ENCODE results near the gene RHBDF1. TPM values are rescaled to one million over a fixed set of nuclear protein-coding genes. Genes with fewer than 3 reads are reported as not detected.

RHBDF1 gene
- total and polyA plus RNA-seq, 5 donors, result 20.4 to 29.6 (median 24.7) TPM

DNA sequence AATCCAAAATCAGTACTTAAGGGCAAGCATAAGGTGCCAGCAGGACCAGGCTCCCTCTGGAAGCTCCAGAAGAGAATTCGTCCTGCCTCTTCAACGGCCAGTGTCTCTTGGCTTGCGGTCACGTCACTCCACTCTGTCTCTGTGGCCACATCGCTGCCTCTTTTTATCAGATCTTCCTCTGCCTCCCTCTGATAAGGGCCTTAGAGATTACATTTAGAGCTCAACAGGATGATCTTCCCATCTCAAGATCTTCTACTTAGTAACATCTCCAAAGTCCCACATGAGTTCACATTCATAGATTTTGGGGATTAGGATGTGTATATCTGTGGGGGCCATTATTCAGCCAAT lies 22.5 kb upstream of the RHBDF1 start:
- intact Hi-C loops (cut with DNase I), result no loop called here
- DNase-seq, result no peak
- 88% methylated on average over 5 of the region's 5 CpGs for WGBS

DNA sequence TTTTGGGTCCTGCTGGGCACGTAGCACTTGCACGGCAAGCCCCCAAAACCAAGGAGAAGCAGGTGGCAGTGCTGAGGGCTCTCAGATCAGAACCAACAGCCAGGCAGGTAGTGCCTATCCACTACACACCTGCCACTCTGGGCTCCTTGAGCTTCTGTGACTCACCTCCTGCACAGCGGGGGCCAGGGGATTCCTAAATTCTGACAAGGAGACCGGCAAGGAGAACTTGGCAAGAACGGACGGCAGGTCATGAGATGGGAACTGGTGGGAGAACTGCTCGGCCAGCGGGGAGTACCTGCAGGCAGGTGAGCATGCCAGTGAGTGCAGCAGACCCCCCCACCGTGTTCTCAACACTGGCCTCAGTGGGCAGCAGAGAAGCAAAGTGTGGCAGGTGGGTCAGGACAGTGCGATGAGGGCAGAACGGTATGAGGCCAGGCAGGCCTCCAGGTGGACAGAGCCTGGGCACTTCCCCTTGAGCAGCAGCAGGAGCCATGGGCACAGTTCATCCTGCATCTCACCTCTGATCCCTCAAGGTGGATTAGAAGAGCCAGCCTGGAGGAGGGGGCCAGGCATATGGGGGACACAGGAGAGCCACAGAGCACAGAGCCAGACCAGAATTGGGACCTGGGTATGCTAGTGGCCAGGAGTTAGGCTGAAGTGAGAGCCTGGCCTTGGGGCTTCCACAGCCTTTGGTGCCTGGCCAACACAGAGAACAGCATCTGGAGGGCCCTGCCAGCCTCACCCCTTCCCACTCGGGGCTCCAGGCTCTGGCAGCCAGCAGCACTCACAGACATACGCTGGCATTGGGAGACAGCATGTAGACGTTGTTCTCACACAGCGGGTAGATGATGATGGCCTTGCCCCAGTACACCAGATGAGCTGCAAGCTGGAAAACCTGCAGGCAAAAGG lies 20.3 kb upstream of the RHBDF1 start:
- intact Hi-C loops (cut with DNase I), result no loop called here
- peak in 1 of 3 donors; percentile 44 for DNase-seq
- ATAC-seq, result no peak
- no peak overlapping the region for H3K4me3 ChIP-seq (ENCODE audit: low read length)
- H3K27me3 ChIP-seq (ENCODE audit: control insufficient read depth, insufficient read depth), result no peaks in the 10 kb centered on the region
- H3K27ac ChIP-seq (ENCODE audit: low read length), result no peak overlapping the region
- no peaks in the 10 kb centered on the region for H3K4me1 ChIP-seq (ENCODE audit: control insufficient read depth, insufficient read depth, low read length)
- H3K9me3 ChIP-seq (ENCODE audit: control insufficient read depth, low read length), result no peaks in the 10 kb centered on the region
- WGBS, result 81% methylated on average over 15 of the region's 15 CpGs

More for the DNA sequence above, 22.5 kb upstream of the RHBDF1 start:
- H3K4me3 ChIP-seq (ENCODE audit: low read length), result no peak overlapping the region
- H3K4me1 ChIP-seq (ENCODE audit: control insufficient read depth, insufficient read depth, low read length), result no peaks in the 10 kb centered on the region
- no peaks in the 10 kb centered on the region for H3K9me3 ChIP-seq (ENCODE audit: control insufficient read depth, low read length)
- no peak for ATAC-seq
- no peaks in the 10 kb centered on the region for H3K27me3 ChIP-seq (ENCODE audit: control insufficient read depth, insufficient read depth)
- no peak overlapping the region for H3K27ac ChIP-seq (ENCODE audit: low read length)

DNA sequence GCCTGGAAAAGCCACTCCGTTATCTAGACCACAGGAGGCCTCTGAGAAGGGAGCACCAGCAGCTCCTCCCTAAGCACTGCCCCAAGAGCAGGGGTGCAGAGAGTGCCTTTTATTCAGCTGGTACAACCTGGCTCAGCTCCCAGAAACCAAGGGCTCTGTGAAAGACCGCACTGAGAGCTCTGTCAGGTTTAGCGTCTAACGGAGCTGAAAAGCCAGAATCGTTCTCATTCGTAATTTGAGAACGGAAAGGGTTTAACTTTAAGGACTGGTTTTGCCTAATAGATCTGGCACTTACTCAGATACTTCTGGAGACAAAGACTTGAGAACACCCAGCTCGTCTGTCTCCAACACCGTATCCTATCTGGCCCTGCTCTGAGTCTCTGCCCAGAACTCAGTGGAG lies 19.1 kb upstream of the RHBDF1 start:
- intact Hi-C loops (cut with DNase I), result no loop called here
- no peak overlapping the region for H3K4me3 ChIP-seq (ENCODE audit: low read length)
- 47% methylated on average over 9 of the region's 9 CpGs for WGBS
- peak in 2 of 3 donors; percentile 53 to 63 for DNase-seq
- peak overlapping the region; percentile 3 for H3K27ac ChIP-seq (ENCODE audit: low read length)
- H3K27me3 ChIP-seq (ENCODE audit: control insufficient read depth, insufficient read depth), result no peaks in the 10 kb centered on the region
- peak; percentile 34 to 63 for ATAC-seq
- no peaks in the 10 kb centered on the region for H3K9me3 ChIP-seq (ENCODE audit: control insufficient read depth, low read length)
- H3K4me1 ChIP-seq (ENCODE audit: control insufficient read depth, insufficient read depth, low read length), result no peaks in the 10 kb centered on the region

DNA sequence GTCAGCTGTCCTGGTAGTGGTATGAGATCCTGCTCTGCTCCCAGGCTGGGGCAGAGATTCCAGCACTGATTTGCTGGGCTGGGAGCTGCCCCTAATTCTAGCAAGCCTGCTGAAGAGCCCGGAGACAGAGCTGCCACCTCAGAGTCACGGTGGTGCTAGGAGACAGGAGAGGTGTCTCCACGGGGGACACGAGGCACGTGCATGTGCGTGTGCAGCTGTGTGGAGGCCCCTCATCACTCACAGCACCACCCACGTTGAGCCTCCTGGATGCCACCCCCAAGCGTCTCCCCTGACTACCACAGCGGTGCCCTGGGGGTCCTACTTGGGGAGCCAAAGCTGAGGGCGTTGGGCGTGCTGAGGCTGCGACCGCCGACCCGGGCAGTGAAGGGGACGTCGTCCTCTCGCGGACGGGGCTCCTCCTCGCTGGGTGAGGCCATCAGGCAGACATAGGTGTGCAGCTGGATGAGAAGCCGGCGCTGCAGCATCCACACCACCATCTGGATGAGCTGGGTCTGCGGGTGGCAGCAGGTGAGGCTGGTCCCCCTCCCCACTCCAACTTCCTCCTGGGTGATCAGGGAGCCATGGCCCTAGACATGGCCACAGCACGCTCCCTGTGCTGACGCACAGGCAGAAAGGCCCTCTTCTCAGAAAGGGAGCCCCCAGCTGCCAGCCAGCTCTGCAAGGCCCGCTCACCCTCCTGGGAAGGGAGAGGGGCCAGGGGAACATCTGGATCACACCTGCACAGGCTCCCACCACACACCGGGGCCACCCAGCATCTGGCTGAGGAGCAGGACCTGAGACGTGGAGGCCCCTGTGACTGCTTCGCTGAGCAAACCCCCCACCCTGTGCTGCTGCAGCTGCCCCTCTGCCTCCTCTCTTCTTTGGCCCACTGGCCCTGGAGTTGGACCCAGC lies 17.2 kb upstream of the RHBDF1 start:
- Histone ChIP-seq H3K4me3 (ENCODE audit: low read length) (no peak overlapping the region), H3K27ac (ENCODE audit: low read length) (no peak overlapping the region), H3K27me3 (ENCODE audit: control insufficient read depth, insufficient read depth) (no peaks in the 10 kb centered on the region), H3K9me3 (ENCODE audit: control insufficient read depth, low read length) (no peaks in the 10 kb centered on the region), H3K4me1 (ENCODE audit: control insufficient read depth, insufficient read depth, low read length) (peaks cover under 1% of the 10 kb centered on the region)
- WGBS, result 90% methylated on average over 30 of the region's 30 CpGs
- intact Hi-C loops (cut with DNase I), result no loop called here
- no peak for ATAC-seq
- peak in 2 of 3 donors; percentile 44 to 52 for DNase-seq

DNA sequence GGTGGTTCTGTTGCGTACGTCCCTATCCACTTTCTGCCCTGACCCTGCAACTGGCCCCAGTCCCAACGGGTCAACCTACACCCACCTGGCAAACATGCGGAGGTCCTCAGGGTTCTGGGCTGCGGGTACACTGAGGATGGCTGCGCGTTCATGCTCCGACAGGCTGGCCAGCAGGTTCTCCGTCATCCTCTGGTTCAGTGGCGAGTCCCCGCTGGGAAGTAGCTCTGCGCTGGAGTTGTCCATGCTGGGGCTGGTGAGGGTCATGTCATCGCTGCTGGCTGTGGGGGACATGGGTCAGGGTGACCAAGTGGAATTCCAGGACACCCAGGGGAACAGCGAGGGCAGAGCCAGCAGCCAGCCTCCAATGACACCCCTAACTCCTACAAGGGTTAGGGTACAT lies 16.2 kb upstream of the RHBDF1 start:
- Histone ChIP-seq H3K4me1 (ENCODE audit: control insufficient read depth, insufficient read depth, low read length) (peaks cover 7% of the 10 kb centered on the region), H3K27ac (ENCODE audit: low read length) (no peak overlapping the region), H3K27me3 (ENCODE audit: control insufficient read depth, insufficient read depth) (no peaks in the 10 kb centered on the region), H3K4me3 (ENCODE audit: low read length) (no peak overlapping the region), H3K9me3 (ENCODE audit: control insufficient read depth, low read length) (no peaks in the 10 kb centered on the region)
- ATAC-seq (no peak), DNase-seq (peak in 1 of 3 donors; percentile 32)
- intact Hi-C loops (cut with DNase I), result no loop called here
- WGBS, result 93% methylated on average over 14 of the region's 14 CpGs

DNA sequence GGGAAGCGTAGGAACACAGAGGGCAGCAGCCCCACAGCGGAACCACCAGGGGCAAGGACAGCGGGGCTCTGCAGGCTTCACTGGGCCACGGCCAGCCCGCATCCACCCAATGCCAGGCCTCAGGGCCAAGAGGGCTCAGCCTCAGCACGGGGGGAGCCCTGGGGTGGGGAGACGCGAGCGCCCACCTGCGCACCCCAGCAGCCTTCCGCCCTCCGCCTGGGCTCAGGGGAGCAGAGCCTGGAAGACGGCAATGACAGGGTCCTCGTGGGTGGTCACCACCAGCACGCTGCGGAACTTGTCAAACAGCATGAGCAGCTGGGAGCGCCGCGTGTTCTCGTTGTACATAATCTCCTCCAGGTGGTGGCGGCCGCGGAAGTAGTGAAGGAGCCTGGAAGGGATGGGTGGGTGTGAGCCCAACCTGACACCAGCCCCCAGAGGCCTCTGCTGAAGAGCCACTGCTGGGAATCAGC lies 14.1 kb upstream of the RHBDF1 start:
- peak in 1 of 3 donors; percentile 63 for DNase-seq

DNA sequence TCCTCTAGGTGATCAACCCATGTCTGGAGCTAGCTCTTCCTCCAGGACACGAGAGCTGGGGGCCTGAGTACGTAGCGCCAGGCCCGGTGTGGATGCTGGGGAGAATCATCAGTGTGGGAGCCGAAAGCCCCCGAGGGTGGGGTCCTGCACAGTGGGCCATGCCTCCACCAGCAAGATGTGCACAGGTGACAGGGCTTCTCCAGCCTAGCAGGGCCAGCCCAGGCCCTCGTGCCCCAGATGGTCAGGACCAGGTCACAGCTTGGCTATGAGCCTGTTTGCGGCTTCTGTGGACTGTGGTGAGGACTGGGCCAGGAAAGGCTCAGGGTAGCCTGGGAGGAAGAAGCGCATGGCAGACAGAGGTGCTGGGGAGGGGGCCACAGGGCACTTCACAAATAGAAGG lies 13.4 kb upstream of the RHBDF1 start:
- 79% methylated on average over 9 of the region's 9 CpGs for WGBS
- Histone ChIP-seq H3K4me3 (ENCODE audit: low read length) (no peak overlapping the region), H3K9me3 (ENCODE audit: control insufficient read depth, low read length) (no peaks in the 10 kb centered on the region), H3K27ac (ENCODE audit: low read length) (no peak overlapping the region), H3K4me1 (ENCODE audit: control insufficient read depth, insufficient read depth, low read length) (peaks cover 7% of the 10 kb centered on the region), H3K27me3 (ENCODE audit: control insufficient read depth, insufficient read depth) (no peaks in the 10 kb centered on the region)
- DNase-seq (peak in 2 of 3 donors; percentile 8 to 50), ATAC-seq (no peak)
- intact Hi-C loops (cut with DNase I), result no loop called here

More for the DNA sequence above, 14.1 kb upstream of the RHBDF1 start:
- H3K4me3 ChIP-seq (ENCODE audit: low read length), result no peak overlapping the region
- H3K4me1 ChIP-seq (ENCODE audit: control insufficient read depth, insufficient read depth, low read length), result peaks cover 7% of the 10 kb centered on the region
- WGBS, result 88% methylated on average over 23 of the region's 23 CpGs
- ATAC-seq, result no peak
- no peaks in the 10 kb centered on the region for H3K9me3 ChIP-seq (ENCODE audit: control insufficient read depth, low read length)
- intact Hi-C loops (cut with DNase I), result no loop called here
- H3K27me3 ChIP-seq (ENCODE audit: control insufficient read depth, insufficient read depth), result no peaks in the 10 kb centered on the region
- no peak overlapping the region for H3K27ac ChIP-seq (ENCODE audit: low read length)

DNA sequence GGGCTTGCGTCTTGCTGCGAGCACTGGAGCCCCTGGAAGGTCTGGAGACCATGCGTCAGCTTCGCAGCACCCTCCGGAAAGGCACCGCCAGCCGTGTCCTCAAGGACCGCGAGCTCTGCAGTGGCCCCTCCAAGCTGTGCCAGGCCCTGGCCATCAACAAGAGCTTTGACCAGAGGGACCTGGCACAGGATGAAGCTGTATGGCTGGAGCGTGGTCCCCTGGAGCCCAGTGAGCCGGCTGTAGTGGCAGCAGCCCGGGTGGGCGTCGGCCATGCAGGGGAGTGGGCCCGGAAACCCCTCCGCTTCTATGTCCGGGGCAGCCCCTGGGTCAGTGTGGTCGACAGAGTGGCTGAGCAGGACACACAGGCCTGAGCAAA lies 13.0 kb upstream of the RHBDF1 start:
- H3K27me3 ChIP-seq (ENCODE audit: control insufficient read depth, insufficient read depth), result no peaks in the 10 kb centered on the region
- H3K4me3 ChIP-seq (ENCODE audit: low read length), result no peak overlapping the region
- H3K27ac ChIP-seq (ENCODE audit: low read length), result no peak overlapping the region
- H3K4me1 ChIP-seq (ENCODE audit: control insufficient read depth, insufficient read depth, low read length), result peaks cover 7% of the 10 kb centered on the region
- DNase-seq (no peak), ATAC-seq (no peak)
- 73% methylated on average over 18 of the region's 18 CpGs for WGBS
- no peaks in the 10 kb centered on the region for H3K9me3 ChIP-seq (ENCODE audit: control insufficient read depth, low read length)
- intact Hi-C loops (cut with DNase I), result no loop called here

DNA sequence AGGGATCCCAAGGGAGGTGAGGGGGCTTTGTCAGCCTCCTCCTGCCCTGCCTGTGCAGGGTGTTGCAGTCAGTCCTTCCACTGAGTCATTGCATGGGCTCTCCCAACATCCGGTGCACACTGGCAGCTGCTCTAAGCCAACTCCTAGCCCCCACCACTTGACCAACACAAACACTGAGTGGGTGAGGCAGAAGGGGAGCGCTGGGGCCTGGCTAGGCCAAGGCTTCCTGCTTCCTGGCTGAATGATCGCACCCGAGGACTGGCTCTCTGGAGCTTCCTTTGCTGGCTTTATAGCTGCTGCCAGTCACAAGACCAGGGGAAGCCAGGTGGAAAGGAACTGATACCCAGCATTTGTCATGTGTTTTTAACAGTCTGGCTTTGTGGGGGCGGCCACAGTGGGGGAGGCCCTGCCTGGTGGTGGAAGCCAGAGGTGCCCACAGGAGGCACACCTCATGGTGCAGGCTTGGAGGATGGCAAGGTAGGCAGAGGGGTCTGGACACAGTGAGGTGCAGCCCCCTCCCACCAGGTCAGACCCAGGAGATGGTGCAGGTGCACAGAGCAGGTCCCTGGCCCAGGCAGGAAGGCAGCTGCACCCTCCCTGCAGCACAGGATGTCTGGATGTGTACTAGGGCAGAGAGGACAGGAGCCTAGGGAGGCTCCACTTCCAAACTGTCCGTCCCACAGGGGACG lies 12.4 kb upstream of the RHBDF1 start:
- WGBS, result 36% methylated on average over 7 of the region's 7 CpGs
- intact Hi-C loops (cut with DNase I), result no loop called here
- peak overlapping the region; percentile 37 for H3K27ac ChIP-seq (ENCODE audit: low read length)

DNA sequence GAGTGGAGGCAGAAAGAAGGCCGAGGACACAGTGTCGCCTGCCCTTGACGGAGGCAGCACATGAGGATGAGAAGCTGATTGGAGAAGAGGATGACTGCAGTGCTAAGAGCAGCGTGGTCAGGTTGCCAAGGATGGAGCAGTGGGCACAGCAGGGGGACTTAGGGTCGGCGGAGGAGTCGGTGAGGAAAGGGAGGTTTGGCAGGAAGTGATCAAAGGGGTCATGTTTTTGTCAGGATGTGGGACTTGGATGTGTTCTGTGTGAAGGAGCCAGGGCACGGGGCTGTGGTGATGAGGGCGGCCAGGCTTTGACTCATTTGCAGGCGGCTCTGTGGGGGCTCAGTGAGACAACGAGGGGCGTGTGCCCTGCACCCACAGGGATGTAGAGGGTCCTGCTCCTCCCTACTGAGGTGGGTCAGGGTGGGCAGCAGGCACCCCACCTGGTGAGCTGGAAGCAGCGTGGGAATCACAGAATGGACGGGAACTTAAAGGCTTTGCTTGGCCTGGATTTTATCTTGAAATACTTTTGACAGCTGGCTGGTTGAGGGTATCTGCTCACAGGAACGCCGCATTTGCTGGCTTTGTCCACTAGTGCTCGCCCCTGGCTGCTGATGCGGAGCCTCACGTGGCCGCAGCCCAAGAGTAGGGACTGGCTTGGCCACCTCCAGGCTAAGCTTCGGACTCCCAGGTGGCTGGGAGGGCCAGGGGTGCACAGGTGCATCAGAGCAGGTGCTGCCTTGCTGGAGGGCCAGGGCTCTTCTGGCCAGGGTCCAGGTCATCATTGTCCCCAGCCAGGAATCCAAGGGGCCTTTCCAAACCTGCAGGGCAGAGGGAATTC lies 11.6 kb upstream of the RHBDF1 start:
- no peaks in the 10 kb centered on the region for H3K9me3 ChIP-seq (ENCODE audit: control insufficient read depth, low read length)
- ATAC-seq, result peak; percentile 4 to 53

More for the DNA sequence above, 12.4 kb upstream of the RHBDF1 start:
- Histone ChIP-seq H3K27me3 (ENCODE audit: control insufficient read depth, insufficient read depth) (no peaks in the 10 kb centered on the region), H3K9me3 (ENCODE audit: control insufficient read depth, low read length) (no peaks in the 10 kb centered on the region), H3K4me1 (ENCODE audit: control insufficient read depth, insufficient read depth, low read length) (peaks cover 7% of the 10 kb centered on the region), H3K4me3 (ENCODE audit: low read length) (no peak overlapping the region)
- DNase-seq (peak; percentile 84 to 87 (median 85)), ATAC-seq (peak; percentile 80 to 92)

More for the DNA sequence above, 11.6 kb upstream of the RHBDF1 start:
- Histone ChIP-seq H3K27ac (ENCODE audit: low read length) (peak overlapping the region; percentile 37), H3K27me3 (ENCODE audit: control insufficient read depth, insufficient read depth) (no peaks in the 10 kb centered on the region), H3K4me1 (ENCODE audit: control insufficient read depth, insufficient read depth, low read length) (peaks cover 7% of the 10 kb centered on the region), H3K4me3 (ENCODE audit: low read length) (no peak overlapping the region)
- peak; percentile 48 to 80 (median 76) for DNase-seq
- intact Hi-C loops (cut with DNase I), result no loop called here
- 34% methylated on average over 21 of the region's 21 CpGs for WGBS

All from right cardiac atrium (tissue), 5 donors.